ENCODE measurements around the gene NUS1. TPM values are rescaled to one million over a fixed set of nuclear protein-coding genes. Genes with fewer than 3 reads are reported as not detected.
"Not testable (repeated sequence)": the region's sequence is repeated elsewhere in the genome, so short reads cannot be mapped to it uniquely, and the experiment has no call there.

Gene NUS1
- total RNA-seq, 8 experiments from 2014 or later: 16.0 to 45.7 (median 22.6) TPM

- 33 to 100% (median 77%) methylated on average over 1 to 5 of the region's 5 CpGs for WGBS, 10 experiments
- in situ Hi-C loops (cut with MboI; ENCODE audit: low pct_unique_long_range_greater_than_20kb in 2 of 9, low sequenced_read_pairs in 9 of 9, unreplicated experiment in 9 of 9): no loop called here
- Histone ChIP-seq H3K27ac (no peak overlapping the region), H3K4me1 (replicated peaks in 1 of 2) (peaks cover 12 to 22% of the 10 kb centered on the region in 2 donors), H3K4me3 (peak overlapping the region; percentile 86 to 100 (median 94))
- ATAC-seq (replicated peaks in 6 of 8): peak in 1 of 8 experiments; percentile 0
Measured at GRCh38 chr6:117677553-117678141, 2.4 kb downstream of the NUS1 start.

- in situ Hi-C loops (cut with MboI; ENCODE audit: low pct_unique_long_range_greater_than_20kb in 2 of 9, low sequenced_read_pairs in 9 of 9, unreplicated experiment in 9 of 9): no loop called here
- H3K4me1 ChIP-seq (replicated peaks in 1 of 2): peaks cover 8 to 22% of the 10 kb centered on the region in 2 donors
- no peak overlapping the region for H3K27ac ChIP-seq
- no peak overlapping the region for H3K4me3 ChIP-seq
- ATAC-seq (replicated peaks in 6 of 8): peak in 3 of 8 experiments; percentile 42 to 72 (median 54)
- WGBS, 10 experiments: 0 to 81% (median 65%) methylated on average over 1 to 3 of the region's 3 CpGs
Measured at GRCh38 chr6:117681162-117681741, 6.0 kb downstream of the NUS1 start.

DNA sequence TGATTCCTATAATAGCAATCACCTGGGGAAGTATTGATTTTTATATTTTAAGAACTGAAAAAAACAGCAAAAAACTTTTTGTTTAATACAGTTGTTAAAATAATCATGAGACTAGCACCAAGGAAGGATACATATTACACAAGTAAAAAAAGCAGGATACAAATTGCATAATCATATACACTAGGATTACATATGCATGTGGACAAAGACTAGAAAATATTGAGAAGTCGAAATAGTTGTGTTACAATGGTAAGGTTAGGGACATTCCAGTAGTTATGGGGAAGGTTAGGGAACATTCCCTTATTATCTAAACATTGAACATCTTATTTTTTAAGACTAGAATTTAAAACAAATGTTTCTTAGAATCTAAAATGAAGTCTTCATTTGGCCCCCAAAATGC, 9.5 kb downstream of the NUS1 start:
- H3K4me1 ChIP-seq (replicated peaks in 1 of 2): peaks cover 0 to 3% of the 10 kb centered on the region in 2 donors
- ATAC-seq (replicated peaks in 6 of 8): no peak
- H3K4me3 ChIP-seq: no peak overlapping the region
- no peak overlapping the region for H3K27ac ChIP-seq
- WGBS, 10 experiments: 73 to 100% (median 100%) methylated on average over 1 of the region's 1 CpG
- in situ Hi-C loops (cut with MboI; ENCODE audit: low pct_unique_long_range_greater_than_20kb in 2 of 9, low sequenced_read_pairs in 9 of 9, unreplicated experiment in 9 of 9): no loop called here

GRCh38 chr6:117685359-117685758, 10.1 kb downstream of the NUS1 start:
- no peak for ATAC-seq (replicated peaks in 6 of 8)
- in situ Hi-C loops (cut with MboI; ENCODE audit: low pct_unique_long_range_greater_than_20kb in 2 of 9, low sequenced_read_pairs in 9 of 9, unreplicated experiment in 9 of 9): no loop called here

DNA sequence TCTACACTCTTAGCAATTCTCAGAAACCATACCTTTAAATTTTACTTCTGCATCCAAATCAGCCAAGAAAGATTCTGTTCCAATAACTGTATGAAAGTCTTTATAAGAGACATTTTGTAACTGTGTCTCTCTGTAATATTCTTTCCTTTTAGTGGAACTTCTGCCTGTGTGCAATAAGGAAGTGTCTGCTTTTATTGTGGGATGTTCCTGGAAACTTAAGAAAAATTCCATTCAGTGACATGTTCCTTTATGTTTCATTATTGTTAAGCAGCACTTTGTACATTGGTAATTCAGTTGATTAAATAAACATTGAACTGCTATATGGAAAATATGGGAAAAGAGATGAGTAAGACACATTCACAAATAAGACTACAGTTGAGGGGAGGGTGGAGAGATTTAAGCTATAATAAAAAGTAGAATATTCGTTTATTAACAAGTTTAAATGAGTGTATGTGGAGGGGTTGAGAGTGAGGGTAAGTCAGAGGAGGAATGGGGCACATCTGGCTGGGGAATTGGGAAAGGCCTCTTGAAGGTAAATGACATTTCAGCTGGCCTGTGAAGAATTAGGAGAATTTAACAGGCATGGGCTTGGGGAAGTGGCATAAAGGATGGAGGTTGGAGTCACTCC, 11.9 kb downstream of the NUS1 start:
- peak in 3 of 8 experiments; percentile 28 to 75 (median 67) for ATAC-seq (replicated peaks in 6 of 8)
- peaks cover 0 to 3% of the 10 kb centered on the region in 2 donors for H3K4me1 ChIP-seq (replicated peaks in 1 of 2)
- H3K4me3 ChIP-seq: no peak overlapping the region
- H3K27ac ChIP-seq: no peak overlapping the region
- in situ Hi-C loops (cut with MboI; ENCODE audit: low pct_unique_long_range_greater_than_20kb in 2 of 9, low sequenced_read_pairs in 9 of 9, unreplicated experiment in 9 of 9): no loop called here
- 0 to 89% (median 33%) methylated on average over 1 of the region's 1 CpG; no CpG with 5 or more reads in 2 of the 10 experiments for WGBS, 10 experiments

More at GRCh38 chr6:117685359-117685758, 10.1 kb downstream of the NUS1 start:
- Histone ChIP-seq H3K4me1 (replicated peaks in 1 of 2) (peaks cover 0 to 3% of the 10 kb centered on the region in 2 donors), H3K27ac (no peak overlapping the region), H3K4me3 (no peak overlapping the region)
- 83 to 100% (median 100%) methylated on average over 1 to 2 of the region's 2 CpGs for WGBS, 10 experiments

DNA sequence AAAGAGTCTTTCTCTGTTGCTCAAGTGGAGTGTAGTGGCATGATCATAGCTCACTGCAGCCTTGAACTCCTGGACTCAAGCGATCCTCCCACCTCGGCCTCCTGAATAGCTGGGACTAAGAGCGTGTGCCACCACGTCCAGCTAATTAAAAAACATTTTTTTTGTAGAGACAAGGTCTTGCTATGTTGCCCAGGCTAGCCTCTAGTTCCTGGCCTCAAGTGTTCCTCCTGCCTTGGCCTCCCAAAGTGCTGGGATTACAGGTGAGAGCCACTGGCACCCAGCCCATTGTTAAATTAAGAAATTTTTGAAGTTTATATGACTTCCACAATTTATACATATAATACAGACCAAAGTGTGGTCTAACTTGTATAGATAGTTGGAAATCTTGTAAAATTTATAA, 14.3 kb downstream of the NUS1 start:
- in situ Hi-C loops (cut with MboI; ENCODE audit: low pct_unique_long_range_greater_than_20kb in 2 of 9, low sequenced_read_pairs in 9 of 9, unreplicated experiment in 9 of 9); H3K4me3 ChIP-seq; H3K4me1 ChIP-seq (replicated peaks in 1 of 2); H3K27ac ChIP-seq; ATAC-seq (replicated peaks in 6 of 8): not testable (repeated sequence)
- WGBS, 10 experiments: 96 to 100% (median 100%) methylated on average over 2 to 4 of the region's 4 CpGs; no CpG with 5 or more reads in 3 of the 10 experiments

GRCh38 chr6:117706504-117706903, 31.2 kb downstream of the NUS1 start:
- WGBS, 10 experiments: 40 to 100% (median 80%) methylated on average over 1 to 3 of the region's 3 CpGs; no CpG with 5 or more reads in 1 of the 10 experiments
- in situ Hi-C loops (cut with MboI; ENCODE audit: low pct_unique_long_range_greater_than_20kb in 2 of 9, low sequenced_read_pairs in 9 of 9, unreplicated experiment in 9 of 9): no loop called here

GRCh38 chr6:117706936-117707509, 31.8 kb downstream of the NUS1 start:
- H3K27ac ChIP-seq; H3K4me3 ChIP-seq; in situ Hi-C loops (cut with MboI; ENCODE audit: low pct_unique_long_range_greater_than_20kb in 2 of 9, low sequenced_read_pairs in 9 of 9, unreplicated experiment in 9 of 9); H3K4me1 ChIP-seq (replicated peaks in 1 of 2); ATAC-seq (replicated peaks in 6 of 8): not testable (repeated sequence)
- 100% methylated on average over 1 to 2 of the region's 7 CpGs; no CpG with 5 or more reads in 5 of the 10 experiments for WGBS, 10 experiments

More at GRCh38 chr6:117706504-117706903, 31.2 kb downstream of the NUS1 start:
- peak in 2 of 8 experiments; percentile 46 to 78 for ATAC-seq (replicated peaks in 6 of 8)
- no peaks in the 10 kb centered on the region for H3K4me1 ChIP-seq (replicated peaks in 1 of 2)
- H3K27ac ChIP-seq: no peak overlapping the region
- no peak overlapping the region for H3K4me3 ChIP-seq

GRCh38 chr6:117711369-117711768, 36.1 kb downstream of the NUS1 start:
- ATAC-seq (replicated peaks in 6 of 8): no peak

DNA sequence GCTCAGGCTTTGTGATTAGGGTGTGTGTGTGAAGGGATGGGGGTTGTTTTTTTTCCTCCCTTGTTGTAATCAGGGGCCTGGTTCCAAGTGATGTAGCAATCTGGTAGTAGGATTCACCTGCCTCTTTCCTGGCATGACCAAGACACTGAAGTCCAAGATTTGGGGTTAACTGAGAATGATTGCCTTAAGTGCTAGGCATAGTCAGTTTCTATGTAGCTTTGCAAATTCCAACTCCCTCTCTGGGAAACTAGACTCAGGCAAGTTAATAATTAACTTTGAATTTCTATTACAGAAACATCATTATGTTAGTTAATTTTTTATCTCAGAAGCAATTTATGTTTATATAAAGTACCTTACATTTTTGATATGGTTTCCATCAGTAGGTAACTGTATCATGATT, 43.6 kb downstream of the NUS1 start:
- no peaks in the 10 kb centered on the region for H3K4me1 ChIP-seq (replicated peaks in 1 of 2)
- no peak overlapping the region for H3K27ac ChIP-seq
- in situ Hi-C loops (cut with MboI; ENCODE audit: low pct_unique_long_range_greater_than_20kb in 2 of 9, low sequenced_read_pairs in 9 of 9, unreplicated experiment in 9 of 9): no loop called here
- no peak for ATAC-seq (replicated peaks in 6 of 8)
- no peak overlapping the region for H3K4me3 ChIP-seq

More at GRCh38 chr6:117711369-117711768, 36.1 kb downstream of the NUS1 start:
- Histone ChIP-seq H3K4me1 (replicated peaks in 1 of 2) (no peaks in the 10 kb centered on the region), H3K27ac (no peak overlapping the region), H3K4me3 (no peak overlapping the region)
- in situ Hi-C loops (cut with MboI; ENCODE audit: low pct_unique_long_range_greater_than_20kb in 2 of 9, low sequenced_read_pairs in 9 of 9, unreplicated experiment in 9 of 9): no loop called here

DNA sequence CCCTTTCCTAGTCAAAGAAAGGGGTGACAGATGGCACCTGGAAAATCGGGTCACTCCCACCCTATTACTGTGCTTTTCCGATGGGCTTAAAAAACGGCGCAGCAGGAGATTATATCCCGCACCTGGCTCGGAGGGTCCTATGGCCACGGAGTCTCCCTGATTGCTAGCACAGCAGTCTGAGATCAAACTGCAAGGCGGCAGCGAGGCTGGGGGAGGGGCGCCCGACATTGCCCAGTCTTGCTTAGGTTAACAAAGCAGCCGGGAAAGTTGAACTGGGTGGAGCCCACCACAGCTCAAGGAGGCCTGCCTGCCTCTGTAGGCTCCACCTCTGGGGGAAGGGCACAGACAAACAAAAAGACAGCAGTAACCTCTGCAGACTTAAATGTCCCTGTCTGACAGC, 46.3 kb downstream of the NUS1 start:
- 100% methylated on average over 2 of the region's 12 CpGs; no CpG with 5 or more reads in 9 of the 10 experiments for WGBS, 10 experiments
- H3K27ac ChIP-seq; in situ Hi-C loops (cut with MboI; ENCODE audit: low pct_unique_long_range_greater_than_20kb in 2 of 9, low sequenced_read_pairs in 9 of 9, unreplicated experiment in 9 of 9); H3K4me3 ChIP-seq; ATAC-seq (replicated peaks in 6 of 8); H3K4me1 ChIP-seq (replicated peaks in 1 of 2): not testable (repeated sequence)

DNA sequence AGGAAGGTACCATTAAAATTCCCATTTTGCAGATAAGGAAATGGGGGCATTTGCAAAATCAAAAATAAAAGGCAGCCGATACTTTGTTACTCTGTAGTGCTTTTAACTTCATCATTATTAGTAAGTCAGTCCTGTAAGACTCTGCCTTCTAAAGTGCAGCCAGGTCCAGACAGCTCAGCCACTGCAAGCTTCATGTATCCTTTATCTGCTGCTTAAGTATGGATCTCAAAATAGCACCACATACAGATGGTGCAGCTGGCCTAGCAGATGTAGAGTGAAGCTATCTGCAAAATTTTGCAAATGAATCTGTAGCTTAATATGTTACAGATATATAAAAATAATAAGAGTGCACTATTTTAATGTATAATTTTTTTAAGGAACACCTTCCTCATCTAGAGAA, 53.4 kb downstream of the NUS1 start:
- 29 to 100% (median 86%) methylated on average over 1 of the region's 1 CpG; no CpG with 5 or more reads in 3 of the 10 experiments for WGBS, 10 experiments
- in situ Hi-C loops (cut with MboI; ENCODE audit: low pct_unique_long_range_greater_than_20kb in 2 of 9, low sequenced_read_pairs in 9 of 9, unreplicated experiment in 9 of 9): no loop called here
- ATAC-seq (replicated peaks in 6 of 8): peak in 1 of 8 experiments; percentile 35
- Histone ChIP-seq H3K4me1 (replicated peaks in 1 of 2) (no peaks in the 10 kb centered on the region), H3K4me3 (no peak overlapping the region), H3K27ac (no peak overlapping the region)

- in situ Hi-C loops (cut with MboI; ENCODE audit: low pct_unique_long_range_greater_than_20kb in 2 of 9, low sequenced_read_pairs in 9 of 9, unreplicated experiment in 9 of 9): no loop called here
- Histone ChIP-seq H3K4me3 (no peak overlapping the region), H3K4me1 (replicated peaks in 1 of 2) (no peaks in the 10 kb centered on the region), H3K27ac (no peak overlapping the region)
- ATAC-seq (replicated peaks in 6 of 8): no peak
- WGBS, 10 experiments: 0 to 71% (median 56%) methylated on average over 1 of the region's 1 CpG; no CpG with 5 or more reads in 3 of the 10 experiments
Measured at GRCh38 chr6:117729613-117730012, 54.3 kb downstream of the NUS1 start.
